Activated T-cell treated with anti-CD3 and anti-CD28 coated beads, Interleukin-2, amount 50 U/mL, for 24 hours (primary cell): Measurements from ENCODE around the gene LRRC2.
A peak's percentile ranks its signal among the peaks of the same experiment; 100 is the strongest.
"Not testable (repeated sequence)": the region's sequence is repeated elsewhere in the genome, so short reads cannot be mapped to it uniquely, and the experiment has no call there.

Experiments
- DNase-seq: peaks from one replicate; pipeline ENCODE4 v3.0.0-alpha.2; 2020
- H3K27ac Mint-ChIP-seq: 2 replicates; pipeline ENCODE4 v1.8.0; 2020; ENCODE audit warnings: mild to moderate bottlenecking, mixed read lengths
- H3K27me3 Mint-ChIP-seq: 2 replicates; pipeline ENCODE4 v1.8.0; 2020; ENCODE audit warnings: mixed read lengths
- H3K36me3 Mint-ChIP-seq: 2 replicates; pipeline ENCODE4 v1.8.0; 2020; ENCODE audit warnings: low read depth, mixed read lengths
- H3K4me1 Mint-ChIP-seq: 2 replicates; pipeline ENCODE4 v1.8.0; 2020; ENCODE audit warnings: low read depth, mixed read lengths
- H3K4me3 Mint-ChIP-seq: 2 replicates; pipeline ENCODE4 v1.8.0; 2020; ENCODE audit warnings: mild to moderate bottlenecking, moderate library complexity, mixed read lengths
- H3K9me3 Mint-ChIP-seq: 2 replicates; pipeline ENCODE4 v1.8.0; 2020; ENCODE audit warnings: mixed read lengths

LRRC2 gene

DNA sequence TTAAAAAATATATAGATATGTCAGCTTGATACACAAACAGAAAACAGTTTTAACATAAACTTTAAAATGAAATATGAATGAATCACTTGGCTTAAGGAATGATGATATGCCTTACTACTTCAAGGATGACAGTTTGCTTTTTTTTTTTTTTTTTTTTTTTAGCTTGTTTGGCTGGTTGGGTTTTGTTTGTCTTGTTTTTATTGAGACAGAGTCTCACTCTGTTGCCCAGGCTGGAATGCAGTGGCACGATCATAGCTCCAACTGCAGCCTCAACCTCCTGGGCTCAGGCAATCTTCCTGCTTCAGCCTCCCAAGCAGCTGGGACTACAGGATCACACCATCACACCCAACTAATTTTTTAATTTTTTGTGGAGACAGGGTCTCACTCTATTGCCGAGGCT is 14.5 kb downstream of the LRRC2 start:
- DNase-seq, result no peak
- H3K27me3 Mint-ChIP-seq, result no peaks in the 10 kb centered on the region
- H3K36me3 Mint-ChIP-seq, result no peaks in the 10 kb centered on the region
- H3K4me1 Mint-ChIP-seq, result peaks cover 16% of the 10 kb centered on the region
- H3K4me3 Mint-ChIP-seq, result no peak overlapping the region
- no peaks in the 10 kb centered on the region for H3K9me3 Mint-ChIP-seq
- H3K27ac Mint-ChIP-seq, result no peak overlapping the region

- no peaks in the 10 kb centered on the region for H3K27me3 Mint-ChIP-seq
- no peak overlapping the region for H3K27ac Mint-ChIP-seq
- H3K4me3 Mint-ChIP-seq, result no peak overlapping the region
- no peaks in the 10 kb centered on the region for H3K9me3 Mint-ChIP-seq
- peaks cover 28% of the 10 kb centered on the region for H3K4me1 Mint-ChIP-seq
- no peak for DNase-seq
- H3K36me3 Mint-ChIP-seq, result no peaks in the 10 kb centered on the region
Observed at GRCh38 chr3:46549989-46550388, 16.1 kb downstream of the LRRC2 start.

GRCh38 chr3:46549408-46549904 is 16.6 kb downstream of the LRRC2 start:
- Mint-ChIP-seq H3K4me1 (peaks cover 28% of the 10 kb centered on the region), H3K27me3 (no peaks in the 10 kb centered on the region), H3K9me3 (no peaks in the 10 kb centered on the region), H3K27ac (no peak overlapping the region), H3K36me3 (no peaks in the 10 kb centered on the region), H3K4me3 (no peak overlapping the region)
- no peak for DNase-seq

DNA sequence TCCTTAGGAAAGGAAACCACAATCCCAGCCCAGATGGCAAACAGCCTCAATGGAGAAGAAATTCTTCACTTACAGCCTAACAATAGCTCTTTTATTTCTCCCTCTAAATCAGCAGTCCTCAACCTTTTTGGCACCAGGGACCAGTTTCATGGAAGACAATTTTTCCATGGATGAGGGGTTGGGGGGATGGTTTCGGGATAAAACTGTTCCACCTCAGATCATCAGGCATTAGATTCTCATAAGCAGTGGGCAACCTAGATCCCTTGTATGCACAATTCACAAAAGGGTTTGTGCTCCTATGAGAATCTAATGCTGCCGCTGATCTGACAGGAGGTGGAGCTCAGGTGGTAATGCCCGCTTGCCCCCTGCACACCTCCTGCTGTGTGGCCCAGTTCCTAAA is 17.5 kb downstream of the LRRC2 start:
- not testable (repeated sequence) for H3K36me3 Mint-ChIP-seq, H3K27me3 Mint-ChIP-seq, H3K27ac Mint-ChIP-seq, DNase-seq, H3K9me3 Mint-ChIP-seq, H3K4me3 Mint-ChIP-seq
- H3K4me1 Mint-ChIP-seq, result peaks cover 28% of the 10 kb centered on the region

DNA sequence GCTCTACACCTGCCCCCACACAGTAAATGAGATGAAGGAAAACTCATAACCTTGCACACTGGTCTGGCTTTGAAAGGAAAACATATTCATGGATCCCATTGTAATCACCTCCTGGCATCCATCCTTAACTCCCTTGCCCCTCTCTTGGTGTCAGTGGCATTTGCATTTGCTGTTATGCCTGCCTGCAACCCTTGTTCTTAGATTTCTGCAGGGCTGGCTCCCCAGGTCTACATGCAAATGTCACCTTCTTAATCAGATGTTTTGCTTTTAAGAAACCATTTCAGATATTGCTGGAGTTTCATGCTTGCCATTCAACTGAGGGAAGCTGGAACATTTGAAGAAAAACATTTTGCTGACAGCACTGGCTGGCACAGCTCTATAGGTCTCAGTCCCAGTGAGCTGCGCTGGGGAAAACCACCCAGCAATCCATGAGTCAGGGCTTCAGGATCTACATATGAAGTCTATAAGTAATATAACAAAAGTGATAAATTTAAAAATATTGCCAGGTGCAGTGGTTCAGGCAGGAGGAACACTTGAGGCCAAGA is 19.1 kb downstream of the LRRC2 start:
- no peaks in the 10 kb centered on the region for H3K36me3 Mint-ChIP-seq
- DNase-seq, result no peak
- no peaks in the 10 kb centered on the region for H3K9me3 Mint-ChIP-seq
- peaks cover 39% of the 10 kb centered on the region for H3K4me1 Mint-ChIP-seq
- no peak overlapping the region for H3K4me3 Mint-ChIP-seq
- H3K27ac Mint-ChIP-seq, result no peak overlapping the region
- no peaks in the 10 kb centered on the region for H3K27me3 Mint-ChIP-seq

DNA sequence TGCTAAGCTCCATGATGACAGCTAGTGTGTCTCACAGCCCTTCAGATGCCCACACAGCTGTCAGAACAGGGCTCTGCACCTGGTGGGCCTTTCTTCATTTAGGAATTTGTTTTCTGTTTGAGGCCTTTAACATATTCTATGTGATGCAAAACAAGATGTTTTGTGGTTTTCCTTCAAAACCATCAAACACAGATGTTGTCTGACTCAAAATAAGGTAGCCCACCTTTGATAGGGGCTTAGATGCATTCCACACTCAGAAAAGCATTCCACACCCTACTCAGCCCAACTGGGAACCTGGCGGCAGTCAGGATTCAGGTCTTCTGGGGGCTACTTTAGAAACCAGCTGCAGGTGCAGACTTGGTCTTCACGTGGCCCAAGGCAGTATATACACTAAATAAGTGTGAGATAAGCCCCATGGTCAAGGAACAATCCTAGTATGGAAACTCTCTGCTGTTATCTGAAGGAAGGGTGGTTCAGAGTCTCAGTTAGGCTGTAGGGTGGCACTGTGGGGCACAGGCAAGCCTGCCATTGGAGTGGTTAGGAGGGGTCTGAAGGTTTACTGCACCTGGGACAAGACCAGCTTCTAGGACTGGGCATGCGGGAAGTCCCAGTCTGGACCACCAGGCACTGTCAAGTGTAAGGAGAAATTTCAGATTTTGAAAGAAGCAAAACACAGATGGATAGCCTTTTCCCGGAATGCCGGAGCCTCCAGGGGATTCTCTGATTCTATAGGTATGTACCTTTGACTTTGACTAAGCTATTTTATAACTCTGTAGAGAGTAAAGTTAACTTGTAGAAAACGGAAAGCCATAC is 20.1 kb downstream of the LRRC2 start:
- Mint-ChIP-seq H3K9me3 (no peaks in the 10 kb centered on the region), H3K36me3 (no peaks in the 10 kb centered on the region), H3K27ac (no peak overlapping the region), H3K4me1 (peaks cover 47% of the 10 kb centered on the region), H3K27me3 (no peaks in the 10 kb centered on the region), H3K4me3 (no peak overlapping the region)
- DNase-seq, result no peak

- no peaks in the 10 kb centered on the region for H3K9me3 Mint-ChIP-seq
- DNase-seq, result no peak
- H3K27ac Mint-ChIP-seq, result no peak overlapping the region
- H3K4me1 Mint-ChIP-seq, result peaks cover 51% of the 10 kb centered on the region
- no peaks in the 10 kb centered on the region for H3K36me3 Mint-ChIP-seq
- H3K4me3 Mint-ChIP-seq, result no peak overlapping the region
- H3K27me3 Mint-ChIP-seq, result no peaks in the 10 kb centered on the region
Observed at GRCh38 chr3:46544771-46545503, 21.2 kb downstream of the LRRC2 start.

DNA sequence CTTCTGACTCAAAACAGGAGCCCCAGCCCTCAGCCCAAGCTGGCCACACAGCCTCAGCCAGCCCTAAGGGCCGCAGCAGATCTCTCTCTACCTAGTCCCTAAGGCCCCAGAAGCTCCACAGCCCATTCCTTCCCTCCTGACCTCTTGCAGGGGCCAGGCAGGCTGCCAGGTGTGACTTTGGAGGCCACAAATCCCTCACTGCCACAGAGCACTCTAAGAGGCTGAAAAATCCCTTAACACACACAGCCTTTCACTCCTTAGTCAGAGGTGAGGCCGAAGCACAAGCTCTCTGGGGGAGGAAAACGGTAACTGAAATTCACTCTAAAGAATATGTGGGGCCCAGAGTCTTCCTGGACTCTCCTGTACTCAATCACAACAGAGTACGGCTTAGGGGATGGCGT is 23.3 kb downstream of the LRRC2 start:
- Mint-ChIP-seq H3K27ac (no peak overlapping the region), H3K4me1 (peaks cover 65% of the 10 kb centered on the region), H3K36me3 (no peaks in the 10 kb centered on the region), H3K9me3 (no peaks in the 10 kb centered on the region), H3K27me3 (no peaks in the 10 kb centered on the region), H3K4me3 (no peak overlapping the region)
- no peak for DNase-seq

DNA sequence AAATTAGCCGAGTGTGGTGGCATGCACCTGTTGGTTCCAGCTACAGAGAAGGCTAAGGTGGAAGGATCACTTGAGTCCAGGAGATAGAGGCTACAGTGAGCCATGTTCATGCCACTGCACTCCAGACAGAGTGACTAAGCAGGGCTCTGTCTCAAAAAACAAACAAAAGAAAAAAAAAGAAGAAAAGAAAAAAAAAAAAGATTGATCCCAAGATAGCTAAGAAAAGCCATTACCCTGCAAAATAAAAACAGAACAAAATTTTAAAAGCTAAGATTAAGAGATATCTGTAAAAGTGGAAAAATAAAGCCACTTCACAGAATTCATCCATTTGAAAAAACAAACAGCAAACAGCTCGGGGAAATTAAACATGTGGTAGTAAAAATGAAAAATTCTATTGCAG is 23.8 kb downstream of the LRRC2 start:
- H3K4me1 Mint-ChIP-seq, result peaks cover 70% of the 10 kb centered on the region
- no peaks in the 10 kb centered on the region for H3K27me3 Mint-ChIP-seq
- no peak overlapping the region for H3K4me3 Mint-ChIP-seq
- no peak for DNase-seq
- H3K9me3 Mint-ChIP-seq, result no peaks in the 10 kb centered on the region
- H3K36me3 Mint-ChIP-seq, result no peaks in the 10 kb centered on the region
- H3K27ac Mint-ChIP-seq, result no peak overlapping the region

- no peak for DNase-seq
Observed at GRCh38 chr3:46541835-46542234, 24.3 kb downstream of the LRRC2 start.

GRCh38 chr3:46540550-46540949 is 25.6 kb downstream of the LRRC2 start:
- H3K4me3 Mint-ChIP-seq, result no peak overlapping the region
- H3K27me3 Mint-ChIP-seq, result no peaks in the 10 kb centered on the region
- H3K4me1 Mint-ChIP-seq, result peaks cover 74% of the 10 kb centered on the region
- no peaks in the 10 kb centered on the region for H3K36me3 Mint-ChIP-seq
- DNase-seq, result no peak
- no peaks in the 10 kb centered on the region for H3K9me3 Mint-ChIP-seq
- no peak overlapping the region for H3K27ac Mint-ChIP-seq

More at GRCh38 chr3:46541835-46542234, 24.3 kb downstream of the LRRC2 start:
- Mint-ChIP-seq H3K9me3 (no peaks in the 10 kb centered on the region), H3K27ac (no peak overlapping the region), H3K36me3 (no peaks in the 10 kb centered on the region), H3K4me1 (peaks cover 73% of the 10 kb centered on the region), H3K27me3 (no peaks in the 10 kb centered on the region), H3K4me3 (no peak overlapping the region)

DNA sequence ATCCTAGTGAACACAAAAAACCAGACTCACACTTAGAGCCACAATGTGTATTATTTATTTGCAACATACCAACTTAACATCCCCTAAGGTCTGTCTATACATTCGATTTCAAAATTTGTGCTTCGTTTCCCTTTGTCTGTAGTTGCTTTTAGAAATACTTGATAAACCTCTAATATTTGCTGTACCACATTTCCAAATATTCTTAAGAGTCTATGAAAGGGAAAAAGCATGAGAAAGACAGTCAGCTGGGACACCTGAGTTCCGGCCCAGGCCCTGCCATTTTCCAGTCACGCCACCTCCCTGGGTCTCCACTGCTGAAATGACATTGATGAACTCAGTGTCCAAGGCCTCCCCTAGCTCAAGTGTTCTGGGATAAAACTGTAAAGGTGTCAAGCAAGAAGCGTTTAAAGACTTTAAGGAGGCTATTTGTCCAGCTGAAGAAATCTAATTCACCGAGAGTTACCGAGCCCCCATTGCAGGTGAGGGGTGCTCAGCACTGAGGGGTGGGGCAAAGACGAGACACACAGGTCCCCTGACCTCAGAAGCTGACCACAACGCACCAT is 26.6 kb downstream of the LRRC2 start:
- no peaks in the 10 kb centered on the region for H3K36me3 Mint-ChIP-seq
- peak overlapping the region; percentile 69 for H3K4me3 Mint-ChIP-seq
- H3K4me1 Mint-ChIP-seq, result peaks cover 70% of the 10 kb centered on the region
- DNase-seq, result no peak
- no peaks in the 10 kb centered on the region for H3K9me3 Mint-ChIP-seq
- H3K27ac Mint-ChIP-seq, result peak overlapping the region; percentile 82
- H3K27me3 Mint-ChIP-seq, result no peaks in the 10 kb centered on the region

- Mint-ChIP-seq H3K4me3 (peak overlapping the region; percentile 69), H3K27me3 (no peaks in the 10 kb centered on the region), H3K36me3 (no peaks in the 10 kb centered on the region), H3K4me1 (peaks cover 70% of the 10 kb centered on the region), H3K9me3 (no peaks in the 10 kb centered on the region), H3K27ac (peak overlapping the region; percentile 82)
- DNase-seq, result peak; percentile 75
Observed at GRCh38 chr3:46538803-46539442, 27.2 kb downstream of the LRRC2 start.

DNA sequence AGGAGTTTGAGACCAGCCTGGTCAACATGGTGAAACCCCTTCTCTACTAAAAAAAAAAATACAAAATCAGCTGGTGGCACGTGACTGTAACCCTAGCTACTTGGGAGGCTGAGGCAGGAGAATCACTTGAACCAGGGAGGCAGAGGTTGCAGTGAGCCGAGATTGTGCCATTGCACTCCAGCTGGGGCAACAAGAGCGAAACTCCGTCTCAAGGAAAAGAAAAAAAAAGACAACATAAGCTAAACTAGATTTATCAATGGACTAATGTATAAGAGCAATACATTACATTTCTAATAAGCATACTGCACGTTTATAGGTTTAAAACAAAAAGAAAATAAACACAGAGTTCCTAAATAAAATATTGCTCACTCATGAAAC is 27.7 kb downstream of the LRRC2 start:
- DNase-seq, H3K27me3 Mint-ChIP-seq, H3K9me3 Mint-ChIP-seq, H3K36me3 Mint-ChIP-seq: not testable (repeated sequence)
- Mint-ChIP-seq H3K4me3 (peak overlapping the region; percentile 69), H3K4me1 (peaks cover 70% of the 10 kb centered on the region), H3K27ac (peak overlapping the region; percentile 82)
